ENCODE data around the gene TOM1L1.
A peak's percentile ranks its signal among the peaks of the same experiment; 100 is the strongest.

The TOM1L1 gene

GRCh38 chr17:54979657-54980056 lies 79.0 kb downstream of the TOM1L1 start (continued):
- no peak for TF ChIP-seq ZNF16 (tag by site-specific recombination; IDR thresholded peaks at IDR 0.05; ENCODE audit: low read depth)
- no peak for TF ChIP-seq ZNF148 (tag by site-specific recombination; IDR thresholded peaks at IDR 0.05; ENCODE audit: borderline replicate concordance)
- 0 out of 2 replicates have a peak, but pooled peaks have one; percentile 7 for TF ChIP-seq PRDM6 (tag by site-specific recombination; IDR thresholded peaks at IDR 0.05)
- TF ChIP-seq ZIC2 (tag by site-specific recombination; IDR thresholded peaks at IDR 0.05), result no peak
- no peak for TF ChIP-seq ZNF660 (tag by site-specific recombination; IDR thresholded peaks at IDR 0.05)

DNA sequence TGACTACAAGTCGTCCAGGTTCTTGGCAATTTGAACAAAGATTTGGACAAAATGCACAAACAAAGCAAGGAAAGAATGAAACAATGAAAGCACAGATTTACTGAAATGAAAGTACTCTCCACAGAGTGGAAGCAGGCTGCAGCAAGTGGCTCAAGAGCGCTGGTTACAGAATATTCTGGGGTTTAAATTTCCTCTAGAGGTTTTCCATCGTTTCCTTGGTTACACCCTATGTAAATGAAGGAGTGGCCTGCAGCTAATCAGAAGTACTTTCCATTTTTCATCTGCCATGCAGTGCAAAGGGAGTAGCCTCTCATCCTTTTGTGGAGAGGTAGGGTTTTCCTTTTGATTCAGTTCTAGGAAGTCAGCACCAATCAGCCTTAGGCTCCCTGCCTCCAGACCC lies 79.7 kb downstream of the TOM1L1 start:
- no peak for TF ChIP-seq ZNF830 (tag by site-specific recombination; IDR thresholded peaks at IDR 0.05; ENCODE audit: low read depth)
- 0 out of 2 replicates have a peak, but pooled peaks have one; percentile 9 for TF ChIP-seq PRDM1 (tag by site-specific recombination; IDR thresholded peaks at IDR 0.05)
- Histone ChIP-seq H3K27ac (ENCODE audit: extremely low read depth, low read depth, low read length) (no peak overlapping the region), H3K4me3 (ENCODE audit: low read depth, low read length) (no peak overlapping the region), H3K4me1 (ENCODE audit: control insufficient read depth, insufficient read depth, low read length) (peaks cover 6% of the 10 kb centered on the region), H3K36me3 (ENCODE audit: control insufficient read depth in 2 of 2, insufficient read depth in 1 of 2, low read length in 2 of 2) (no peaks in the 10 kb centered on the region), H3K9me3 (ENCODE audit: control insufficient read depth, insufficient read depth, low read depth, low read length) (no peaks in the 10 kb centered on the region)
- POLR2A ChIA-PET, result interaction anchor here (0.7 kb wide), 1 partner anchor 80 kb away, joined by 3 read pairs; no protein-coding TSS in a partner anchor
- CTCF ChIA-PET, result interaction anchor here (0.9 kb wide), 1 partner anchor 12 kb away, joined by 9 read pairs; no protein-coding TSS in a partner anchor

DNA sequence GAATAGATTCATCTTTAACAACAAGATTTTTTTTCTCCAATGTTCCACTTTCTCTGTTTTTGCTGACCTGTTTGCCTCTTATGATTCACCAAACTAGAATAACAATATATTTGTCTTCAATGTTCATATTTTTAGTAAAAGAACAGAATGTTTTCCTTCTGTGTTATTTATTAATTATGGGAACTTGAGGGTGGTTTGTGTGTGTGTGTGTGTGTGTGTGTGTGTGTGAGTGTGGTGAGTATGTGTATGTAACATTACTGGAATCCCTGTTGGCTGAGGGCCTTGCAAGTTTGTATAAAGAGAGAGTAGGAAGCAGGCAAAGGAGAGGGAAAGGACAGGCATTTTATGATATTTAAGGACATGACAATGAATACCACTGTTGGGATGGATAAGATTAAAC lies 81.7 kb downstream of the TOM1L1 start:
- no peak overlapping the region for H3K27ac ChIP-seq (ENCODE audit: extremely low read depth, low read depth, low read length)
- no peak overlapping the region for H3K4me3 ChIP-seq (ENCODE audit: low read depth, low read length)
- no peak for TF ChIP-seq ATF2 (tag by site-specific recombination; IDR thresholded peaks at IDR 0.05; ENCODE audit: low read depth)
- no peak for TF ChIP-seq ZNF404 (tag by site-specific recombination; IDR thresholded peaks at IDR 0.05)
- no peak for TF ChIP-seq ZSCAN16 (tag by site-specific recombination; IDR thresholded peaks at IDR 0.05)
- TF ChIP-seq ZNF132 (tag by site-specific recombination; IDR thresholded peaks at IDR 0.05; ENCODE audit: borderline replicate concordance), result no peak
- no peak for TF ChIP-seq ZNF266 (tag by site-specific recombination; IDR thresholded peaks at IDR 0.05; ENCODE audit: low read depth)
- no peak for TF ChIP-seq ZNF311 (tag by site-specific recombination; IDR thresholded peaks at IDR 0.05; ENCODE audit: borderline replicate concordance)
- TF ChIP-seq ZNF692 (tag by site-specific recombination; IDR thresholded peaks at IDR 0.05), result no peak
- TF ChIP-seq ZNF76 (tag by site-specific recombination; IDR thresholded peaks at IDR 0.05; ENCODE audit: borderline replicate concordance, low read depth), result no peak
- CTCF ChIA-PET, result interaction anchor here (0.6 to 0.7 kb wide), 2 partner anchors 9 to 360 kb away, joined by 3 read pairs; no protein-coding TSS in a partner anchor
- peaks cover 7 to 12% of the 10 kb centered on the region in 2 experiments; a peak in 2 of 3 replicates for H3K36me3 ChIP-seq (ENCODE audit: control insufficient read depth in 2 of 2, insufficient read depth in 1 of 2, low read length in 2 of 2)
- no peaks in the 10 kb centered on the region for H3K9me3 ChIP-seq (ENCODE audit: control insufficient read depth, insufficient read depth, low read depth, low read length)
- POLR2A ChIA-PET, result no interaction called here
- peaks cover 6% of the 10 kb centered on the region for H3K4me1 ChIP-seq (ENCODE audit: control insufficient read depth, insufficient read depth, low read length)
